ENCODE measurements around the gene PCNT.

DNA sequence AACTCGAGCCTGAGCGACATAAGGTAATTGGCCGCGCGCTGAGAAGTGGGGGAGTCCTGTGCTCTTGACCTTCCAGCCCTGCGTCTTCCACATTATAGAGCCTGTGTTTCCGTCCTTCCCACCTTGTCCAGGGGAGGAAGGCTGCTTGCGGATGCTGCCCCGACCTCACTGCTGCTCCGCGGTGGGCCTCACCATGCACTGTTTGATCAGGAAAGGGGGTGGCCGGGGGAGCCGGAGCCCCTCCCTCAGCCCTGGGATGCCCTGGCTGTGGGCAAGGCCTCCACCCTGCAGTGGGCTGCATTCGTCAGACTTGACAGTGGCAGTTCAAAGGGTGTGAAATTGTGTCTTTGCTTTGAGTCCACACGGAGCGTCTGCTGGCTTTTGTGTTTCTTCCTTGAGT is 30.1 kb downstream of the PCNT start:
- TF ChIP-seq, protein P1, sequence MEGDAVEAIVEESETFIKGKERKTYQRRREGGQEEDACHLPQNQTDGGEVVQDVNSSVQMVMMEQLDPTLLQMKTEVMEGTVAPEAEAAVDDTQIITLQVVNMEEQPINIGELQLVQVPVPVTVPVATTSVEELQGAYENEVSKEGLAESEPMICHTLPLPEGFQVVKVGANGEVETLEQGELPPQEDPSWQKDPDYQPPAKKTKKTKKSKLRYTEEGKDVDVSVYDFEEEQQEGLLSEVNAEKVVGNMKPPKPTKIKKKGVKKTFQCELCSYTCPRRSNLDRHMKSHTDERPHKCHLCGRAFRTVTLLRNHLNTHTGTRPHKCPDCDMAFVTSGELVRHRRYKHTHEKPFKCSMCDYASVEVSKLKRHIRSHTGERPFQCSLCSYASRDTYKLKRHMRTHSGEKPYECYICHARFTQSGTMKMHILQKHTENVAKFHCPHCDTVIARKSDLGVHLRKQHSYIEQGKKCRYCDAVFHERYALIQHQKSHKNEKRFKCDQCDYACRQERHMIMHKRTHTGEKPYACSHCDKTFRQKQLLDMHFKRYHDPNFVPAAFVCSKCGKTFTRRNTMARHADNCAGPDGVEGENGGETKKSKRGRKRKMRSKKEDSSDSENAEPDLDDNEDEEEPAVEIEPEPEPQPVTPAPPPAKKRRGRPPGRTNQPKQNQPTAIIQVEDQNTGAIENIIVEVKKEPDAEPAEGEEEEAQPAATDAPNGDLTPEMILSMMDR (IDR thresholded peaks at IDR 0.05; ENCODE audit: low read depth, low read length): no peak
- no peak for TF ChIP-seq EZH2phosphoT487 (IDR thresholded peaks at IDR 0.05; ENCODE audit: low read depth)

Measured in OCI-LY3 (cell line).